Activated gamma-delta T cell treated with anti-CD3 and anti-CD28 coated beads, Interleukin-2, amount 50 U/mL, for 16 hours (primary cell): Measurements from ENCODE around the gene CTSL.

Source experiments
- DNase-seq: peaks from one replicate; pipeline ENCODE4 v3.0.0-alpha.2; 2020; ENCODE audit warnings: low read depth

Gene CTSL

GRCh38 chr9:87701491-87701890 lies 24.4 kb upstream of the CTSL start:
- no peak for DNase-seq

GRCh38 chr9:87701931-87702421 lies 23.9 kb upstream of the CTSL start:
- DNase-seq, result no peak

DNA sequence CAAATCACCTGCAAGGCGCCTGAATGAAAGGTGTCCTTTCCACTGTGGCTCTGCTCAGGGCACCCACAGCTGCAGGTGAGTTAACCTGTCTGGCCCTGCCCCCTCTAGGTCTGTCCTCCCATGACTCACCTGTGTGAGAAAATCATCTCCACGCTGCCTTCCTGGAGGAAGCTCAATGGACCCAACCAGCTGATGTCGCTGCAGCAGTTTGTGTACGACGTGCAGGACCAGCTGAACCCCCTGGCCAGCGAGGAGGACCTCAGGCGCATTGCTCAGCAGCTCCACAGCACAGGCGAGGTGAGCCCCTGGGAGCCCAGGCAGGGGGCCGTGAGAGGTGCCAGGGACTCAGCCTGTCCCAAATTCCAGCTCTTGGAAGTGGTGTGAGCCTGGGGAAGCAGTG lies 23.0 kb upstream of the CTSL start:
- no peak for DNase-seq

DNA sequence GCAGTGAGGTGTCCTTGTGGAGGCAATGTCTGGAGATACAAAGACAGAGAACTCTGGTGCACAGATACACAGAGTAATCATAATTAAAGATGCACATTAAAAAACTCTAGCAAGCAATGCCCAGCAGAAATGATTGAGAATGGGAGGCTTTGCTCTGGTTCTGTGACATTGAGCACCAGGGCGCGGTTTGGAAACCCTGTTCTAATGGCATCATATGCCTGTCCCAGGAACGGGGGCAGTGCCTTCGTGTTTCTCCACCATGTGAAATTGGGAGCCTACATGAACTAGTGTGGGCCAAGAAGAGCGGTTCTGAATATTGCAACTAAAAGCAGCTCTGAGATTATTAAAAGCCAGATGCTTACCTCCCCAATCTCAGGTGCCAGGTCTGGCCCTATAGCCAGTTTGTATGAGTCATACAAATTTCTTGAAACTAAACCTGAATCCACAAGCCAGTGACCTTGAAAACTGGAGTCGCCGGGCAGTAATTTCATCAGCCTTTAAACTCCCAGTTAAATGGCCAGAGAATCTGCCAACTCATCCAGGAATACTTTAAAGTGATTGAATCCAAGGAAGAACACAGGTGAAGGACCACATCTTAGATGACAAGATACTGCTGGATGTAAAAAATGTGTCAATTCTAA lies 22.2 kb upstream of the CTSL start:
- no peak for DNase-seq

DNA sequence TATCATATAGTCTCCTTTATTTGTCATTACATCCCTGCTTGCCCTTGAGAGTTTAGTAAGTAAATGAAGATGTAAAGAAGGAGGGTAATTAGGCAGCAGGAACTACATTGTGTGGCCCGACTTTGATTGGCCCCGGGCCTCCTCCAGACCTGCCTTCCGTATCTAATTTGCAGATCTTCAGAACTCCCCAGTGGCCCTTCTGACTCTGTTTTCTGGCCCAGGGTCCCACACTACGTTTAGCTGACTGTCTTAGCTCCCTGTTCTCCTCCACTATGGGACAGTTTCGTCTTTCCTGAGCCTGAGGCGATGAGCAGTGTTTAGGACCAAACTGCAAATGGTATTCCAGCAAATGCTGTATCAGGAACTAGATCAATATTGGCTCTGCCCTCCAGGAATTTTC lies 21.6 kb upstream of the CTSL start:
- DNase-seq, result no peak

GRCh38 chr9:87706066-87706739 lies 19.7 kb upstream of the CTSL start:
- no peak for DNase-seq

DNA sequence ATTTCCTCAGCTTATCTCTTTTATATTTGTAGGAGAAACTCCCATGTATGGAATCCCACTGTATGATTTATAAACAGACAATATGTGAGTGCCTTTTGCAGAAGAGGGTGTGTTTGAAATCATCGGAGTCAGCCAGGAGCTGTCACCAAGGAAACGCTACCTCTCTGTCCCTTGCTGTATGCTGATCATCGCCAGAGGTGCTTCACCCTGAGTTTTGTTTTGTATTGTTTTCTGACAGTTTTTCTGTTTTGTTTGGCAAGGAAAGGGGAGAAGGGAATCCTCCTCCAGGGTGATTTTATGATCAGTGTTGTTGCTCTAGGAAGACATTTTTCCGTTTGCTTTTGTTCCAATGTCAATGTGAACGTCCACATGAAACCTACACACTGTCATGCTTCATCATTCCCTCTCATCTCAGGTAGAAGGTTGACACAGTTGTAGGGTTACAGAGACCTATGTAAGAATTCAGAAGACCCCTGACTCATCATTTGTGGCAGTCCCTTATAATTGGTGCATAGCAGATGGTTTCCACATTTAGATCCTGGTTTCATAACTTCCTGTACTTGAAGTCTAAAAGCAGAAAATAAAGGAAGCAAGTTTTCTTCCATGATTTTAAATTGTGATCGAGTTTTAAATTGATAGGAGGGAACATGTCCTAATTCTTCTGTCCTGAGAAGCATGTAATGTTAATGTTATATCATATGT lies 18.0 kb upstream of the CTSL start:
- no peak for DNase-seq

DNA sequence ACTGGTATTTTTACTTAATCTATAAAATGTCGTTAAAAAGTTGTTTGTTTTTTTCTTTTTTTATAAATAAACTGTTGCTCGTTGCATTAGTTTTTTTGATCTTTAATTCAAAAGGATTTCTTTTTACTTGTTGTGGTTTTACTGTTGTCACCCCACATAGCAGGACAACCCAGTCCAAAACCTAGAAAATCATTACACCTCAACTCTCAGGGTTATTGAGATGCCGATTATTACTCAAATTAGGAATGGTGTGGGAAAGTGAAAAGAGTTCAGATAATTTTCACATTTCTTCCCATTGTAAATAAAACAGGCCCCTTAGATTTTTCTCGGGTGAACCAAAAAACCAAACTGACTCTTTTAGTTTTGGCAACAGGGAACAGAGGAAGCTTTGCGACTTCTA lies 17.4 kb upstream of the CTSL start:
- DNase-seq, result no peak

DNA sequence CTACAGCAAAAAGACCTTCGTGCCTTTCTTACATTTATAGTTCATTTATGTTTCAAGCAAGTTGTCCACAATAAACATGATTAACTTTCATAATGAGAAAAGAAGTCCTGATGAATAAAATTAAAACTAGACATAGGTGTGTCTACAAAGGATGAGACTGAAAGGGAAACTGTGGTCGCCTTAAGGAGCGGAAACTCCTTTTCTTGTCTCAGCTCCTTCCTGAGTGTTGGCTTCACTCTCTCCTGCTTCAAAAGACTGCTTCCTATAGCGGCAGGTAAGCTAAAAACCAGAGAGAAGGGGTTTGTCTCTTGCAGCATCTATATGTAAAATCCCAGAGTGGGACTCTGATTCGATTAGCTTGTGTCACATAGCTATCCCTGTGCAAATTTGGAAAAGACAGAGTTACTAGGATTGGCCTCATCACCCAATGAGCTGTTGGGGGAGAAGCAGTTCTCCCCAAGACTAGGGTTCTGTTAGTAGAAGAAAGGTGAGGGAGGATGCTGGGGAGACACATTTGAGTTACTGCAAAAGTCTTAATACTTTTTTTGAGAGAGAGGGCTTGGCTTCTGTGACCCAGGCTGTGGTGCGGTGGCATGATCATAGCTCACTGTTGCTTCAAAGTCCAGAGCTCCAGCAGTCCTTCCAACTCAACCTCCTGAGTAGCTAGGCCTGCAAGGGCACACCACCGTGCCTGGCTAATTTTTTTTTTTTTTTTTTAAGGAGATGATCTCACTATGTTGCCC lies 16.8 kb upstream of the CTSL start:
- DNase-seq, result no peak

GRCh38 chr9:87710443-87710842 lies 15.5 kb upstream of the CTSL start:
- no peak for DNase-seq

GRCh38 chr9:87711857-87712800 lies 13.8 kb upstream of the CTSL start:
- no peak for DNase-seq

DNA sequence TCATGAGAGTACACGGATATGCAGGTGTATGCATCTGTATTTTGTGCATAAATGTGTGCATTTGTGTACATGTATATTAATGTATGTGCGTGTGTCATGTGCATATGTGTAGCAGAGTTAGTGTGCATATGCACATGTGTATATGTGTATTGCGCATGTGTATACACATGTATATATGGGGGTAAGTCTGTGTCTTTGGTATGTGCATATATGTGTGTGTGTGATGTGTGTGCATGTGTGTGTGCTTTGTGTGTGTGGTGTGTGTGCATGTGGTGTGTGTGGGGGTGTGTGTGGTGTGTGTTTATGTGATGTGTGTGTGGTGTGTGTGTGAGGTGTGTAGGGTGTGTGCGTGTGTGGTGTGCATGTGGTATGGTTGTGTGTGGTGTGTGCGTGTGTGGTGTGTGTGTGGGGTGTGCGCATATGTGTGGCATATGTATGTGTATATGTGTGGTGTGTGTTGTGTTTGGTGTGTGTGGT lies 13.1 kb upstream of the CTSL start:
- no peak for DNase-seq

DNA sequence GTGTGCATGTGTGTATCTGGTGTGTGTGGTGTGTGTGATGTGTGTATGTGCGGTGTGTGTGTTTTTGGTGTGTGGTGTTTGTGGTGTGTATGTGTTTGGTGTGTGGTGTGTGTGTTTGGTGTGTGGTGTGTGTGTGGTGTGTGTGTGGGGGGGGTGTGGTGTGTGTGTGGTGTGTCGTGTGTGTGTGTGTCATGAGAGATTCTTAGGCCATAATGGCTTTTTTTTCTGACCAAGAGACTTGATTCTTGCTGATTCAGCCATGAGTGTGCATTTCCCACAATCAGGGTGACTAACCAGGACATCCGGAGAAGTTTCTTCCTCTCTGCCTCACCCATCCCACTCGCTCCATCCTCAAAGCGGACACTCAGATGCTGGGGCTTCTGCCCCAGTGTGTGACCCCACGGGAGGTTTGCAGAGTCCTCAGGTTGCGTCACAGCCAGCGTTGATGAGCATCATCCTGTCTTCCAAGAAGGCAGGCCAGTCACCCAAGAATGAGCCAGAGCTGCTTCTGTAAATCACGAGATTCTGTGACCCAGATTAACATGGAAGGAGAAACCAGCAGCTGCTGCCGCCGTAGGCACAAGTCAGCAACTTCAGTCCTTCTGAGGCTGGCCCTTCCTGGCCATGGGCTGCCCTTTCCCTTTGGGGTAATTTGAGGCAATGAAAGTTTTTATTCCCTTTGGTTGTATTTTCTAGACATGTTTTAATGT lies 12.5 kb upstream of the CTSL start:
- no peak for DNase-seq

- DNase-seq, result no peak
Observed at GRCh38 chr9:87713988-87714330, 12.0 kb upstream of the CTSL start.

GRCh38 chr9:87714819-87715218 lies 11.1 kb upstream of the CTSL start:
- DNase-seq, result no peak

DNA sequence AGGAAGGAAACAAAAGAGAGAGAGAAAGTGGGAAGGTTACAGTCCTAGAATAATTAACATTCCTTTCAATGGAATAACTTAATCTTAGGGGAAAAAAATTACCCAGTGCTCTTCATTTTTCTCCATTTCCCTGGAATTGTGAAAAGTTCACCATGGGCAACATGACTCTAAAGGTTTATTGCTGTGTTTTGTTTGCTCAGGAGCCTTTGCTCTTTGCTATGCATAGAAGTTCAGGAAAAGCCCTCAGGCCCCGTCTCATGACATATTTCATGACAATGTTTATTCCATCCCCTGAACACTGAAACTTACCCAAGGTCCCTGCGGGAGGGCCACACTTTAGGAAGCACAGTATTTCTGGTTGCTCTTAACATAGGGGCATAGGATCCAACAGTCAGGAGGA lies 9.8 kb upstream of the CTSL start:
- no peak for DNase-seq

- DNase-seq, result no peak
Observed at GRCh38 chr9:87717456-87717855, 8.5 kb upstream of the CTSL start.

DNA sequence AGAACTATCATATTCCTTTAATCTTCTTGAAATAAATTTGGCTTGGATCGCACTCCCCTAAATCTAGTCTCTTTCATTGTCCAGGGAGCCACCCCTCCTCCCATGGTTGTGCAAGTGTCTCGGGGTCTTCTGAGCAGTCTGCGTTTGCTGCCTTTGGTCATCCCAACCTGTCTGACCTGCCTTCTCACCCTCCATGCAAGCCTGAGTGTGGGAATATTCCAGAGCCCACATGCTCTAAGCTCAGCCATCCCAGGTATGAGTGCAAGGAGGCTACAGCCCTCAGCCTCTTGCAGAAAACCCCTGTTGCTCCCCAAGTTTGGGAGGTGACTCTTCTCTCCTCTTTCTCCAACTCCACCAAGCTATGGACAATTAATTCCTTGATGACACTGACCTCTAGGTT lies 7.7 kb upstream of the CTSL start:
- no peak for DNase-seq

GRCh38 chr9:87718852-87719612 lies 6.9 kb upstream of the CTSL start:
- no peak for DNase-seq

GRCh38 chr9:87720173-87720572 lies 5.7 kb upstream of the CTSL start:
- DNase-seq, result no peak
